RKO (cell line): ENCODE data around the gene RPH3AL.
"Not testable (repeated sequence)": the region's sequence is repeated elsewhere in the genome, so short reads cannot be mapped to it uniquely, and the experiment has no call there.

Experiments used
- DNase-seq: peaks from one replicate; pipeline ENCODE4 v3.0.0-alpha.2; 2016; ENCODE audit warnings: low spot score

The RPH3AL gene

DNA sequence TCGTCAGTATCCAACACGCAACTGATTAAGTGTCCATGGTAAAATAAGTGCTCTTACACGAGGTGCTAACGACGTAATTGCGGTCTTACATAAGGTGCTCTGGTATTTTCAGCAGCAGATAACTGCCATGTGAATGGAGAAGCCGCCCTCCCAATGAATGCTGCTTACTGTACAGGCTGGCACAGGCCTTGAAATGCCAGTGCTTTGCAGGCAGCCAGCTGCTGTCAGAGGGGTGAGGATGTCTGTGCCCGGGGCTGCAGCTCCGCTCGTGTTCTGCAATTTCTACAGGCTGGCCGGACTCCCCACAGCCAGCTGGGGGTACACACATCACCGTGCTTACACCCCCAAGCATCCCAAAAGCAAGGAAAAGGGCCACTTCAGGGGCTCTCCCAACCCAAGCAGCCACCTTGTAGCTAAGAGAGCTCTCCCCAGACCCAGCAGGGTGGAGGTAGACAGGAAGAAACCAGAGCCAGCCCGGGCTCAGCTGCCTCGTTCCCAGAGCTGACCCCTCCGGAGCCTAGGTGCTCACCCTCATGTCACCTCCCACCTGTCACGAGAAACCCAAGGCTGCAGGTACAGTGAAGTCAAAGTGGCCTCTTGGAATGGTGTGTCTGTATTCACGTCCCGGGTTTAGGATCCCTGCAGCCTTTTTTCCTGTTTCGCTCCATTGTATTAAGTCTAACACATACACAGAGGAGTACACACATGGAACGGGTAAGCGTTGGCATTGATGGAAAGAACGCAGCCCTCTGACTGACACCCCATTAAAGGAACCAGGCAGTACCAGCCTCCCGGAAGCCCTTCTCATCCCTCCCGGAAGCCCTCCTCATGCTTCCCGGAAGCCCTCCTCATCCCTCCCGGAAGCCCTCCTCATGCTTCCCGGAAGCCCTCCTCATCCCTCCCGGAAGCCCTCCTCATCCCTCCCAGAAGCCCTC is 27.2 kb upstream of the RPH3AL start:
- no peak for DNase-seq

DNA sequence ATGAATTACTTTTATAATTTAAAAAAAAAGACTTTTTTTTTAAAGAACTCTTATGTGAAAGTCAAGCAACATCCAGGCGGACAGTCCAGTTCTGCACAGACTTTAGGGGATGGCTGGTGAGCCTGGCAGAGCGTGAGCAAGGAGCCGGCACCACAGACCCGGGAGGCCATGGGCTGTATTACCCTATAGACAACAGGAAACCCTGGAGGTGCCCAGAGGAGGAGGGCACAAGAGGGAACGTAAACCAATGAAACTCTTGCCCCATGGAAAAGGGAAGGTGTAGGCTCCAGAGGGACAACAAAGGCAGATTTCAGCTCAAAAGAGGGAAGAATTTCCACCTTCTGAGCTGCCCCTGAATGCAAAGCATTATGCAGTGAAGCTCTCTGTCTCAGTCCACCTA is 25.5 kb upstream of the RPH3AL start:
- DNase-seq = no peak

DNA sequence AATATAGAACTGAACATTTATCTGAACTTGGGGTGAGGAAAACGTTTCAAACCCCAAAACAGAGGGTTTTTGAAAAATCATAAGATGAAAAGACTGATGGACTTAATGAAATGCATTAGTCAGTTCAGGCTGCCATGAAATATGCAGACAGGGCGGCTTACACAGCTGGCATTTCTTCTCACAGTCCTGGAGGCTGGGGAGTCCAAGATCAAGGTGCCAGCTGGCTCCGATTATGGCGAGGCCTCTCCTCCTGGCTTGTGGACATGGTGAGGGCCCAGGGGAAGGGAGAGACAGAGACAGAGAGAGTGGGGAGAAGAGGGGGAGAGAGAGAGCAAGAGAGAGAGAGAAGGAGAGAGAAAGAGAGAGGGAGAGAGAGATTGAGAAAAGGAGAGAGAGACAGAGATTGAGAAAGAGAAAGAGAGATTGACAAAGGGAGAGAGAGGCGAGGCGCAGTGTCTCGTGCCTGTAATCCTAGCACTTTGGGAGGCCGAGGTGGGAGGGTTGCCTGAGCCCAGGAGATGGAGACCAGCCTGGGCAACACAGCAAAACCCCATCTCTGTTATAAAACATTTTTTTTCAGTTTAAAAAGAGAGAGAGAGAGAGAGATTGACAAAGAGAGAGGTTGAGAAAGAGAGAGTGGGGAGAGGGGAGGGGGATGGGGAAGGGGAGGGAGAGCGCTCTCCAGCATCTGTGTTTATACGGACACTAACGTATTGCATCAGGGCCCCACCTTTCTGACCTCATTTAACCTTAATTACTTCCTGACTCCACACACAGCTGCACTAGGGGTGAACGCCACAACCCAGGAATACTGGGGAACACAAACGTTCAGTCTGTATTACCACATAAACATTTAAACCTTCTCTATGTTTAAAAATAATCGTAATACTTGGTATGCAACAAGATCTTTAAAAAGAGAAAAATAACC is 24.6 kb upstream of the RPH3AL start:
- no peak for DNase-seq

DNA sequence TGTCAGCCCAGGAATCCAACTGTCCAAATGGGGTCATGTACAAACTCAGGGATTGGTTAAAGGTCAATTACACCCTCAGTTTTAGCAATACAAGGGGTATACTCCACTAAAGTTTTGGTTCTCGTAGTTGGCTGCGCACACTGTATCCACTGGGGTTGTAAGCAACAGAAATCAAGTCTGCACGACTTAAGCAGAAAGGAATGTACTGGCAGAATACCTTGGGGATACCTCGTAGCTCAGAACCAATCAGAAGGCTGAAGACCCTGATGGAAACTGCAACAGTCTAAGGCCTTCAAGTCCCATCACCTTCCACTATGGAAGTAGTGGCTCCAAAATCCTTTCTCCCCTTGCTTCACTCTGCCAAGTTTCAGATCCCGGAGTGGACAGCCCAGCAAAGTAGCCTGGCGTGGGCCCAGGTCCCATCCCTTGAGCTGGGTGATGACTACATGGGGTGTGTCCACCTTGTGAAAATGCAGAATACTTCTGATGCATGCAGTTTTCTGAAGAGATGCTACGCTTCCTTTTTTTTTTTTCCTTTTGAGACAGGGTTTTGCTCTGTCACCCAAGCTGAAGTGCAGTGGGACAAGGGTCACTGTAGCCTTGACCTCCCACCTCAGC is 21.1 kb upstream of the RPH3AL start:
- no peak for DNase-seq

DNA sequence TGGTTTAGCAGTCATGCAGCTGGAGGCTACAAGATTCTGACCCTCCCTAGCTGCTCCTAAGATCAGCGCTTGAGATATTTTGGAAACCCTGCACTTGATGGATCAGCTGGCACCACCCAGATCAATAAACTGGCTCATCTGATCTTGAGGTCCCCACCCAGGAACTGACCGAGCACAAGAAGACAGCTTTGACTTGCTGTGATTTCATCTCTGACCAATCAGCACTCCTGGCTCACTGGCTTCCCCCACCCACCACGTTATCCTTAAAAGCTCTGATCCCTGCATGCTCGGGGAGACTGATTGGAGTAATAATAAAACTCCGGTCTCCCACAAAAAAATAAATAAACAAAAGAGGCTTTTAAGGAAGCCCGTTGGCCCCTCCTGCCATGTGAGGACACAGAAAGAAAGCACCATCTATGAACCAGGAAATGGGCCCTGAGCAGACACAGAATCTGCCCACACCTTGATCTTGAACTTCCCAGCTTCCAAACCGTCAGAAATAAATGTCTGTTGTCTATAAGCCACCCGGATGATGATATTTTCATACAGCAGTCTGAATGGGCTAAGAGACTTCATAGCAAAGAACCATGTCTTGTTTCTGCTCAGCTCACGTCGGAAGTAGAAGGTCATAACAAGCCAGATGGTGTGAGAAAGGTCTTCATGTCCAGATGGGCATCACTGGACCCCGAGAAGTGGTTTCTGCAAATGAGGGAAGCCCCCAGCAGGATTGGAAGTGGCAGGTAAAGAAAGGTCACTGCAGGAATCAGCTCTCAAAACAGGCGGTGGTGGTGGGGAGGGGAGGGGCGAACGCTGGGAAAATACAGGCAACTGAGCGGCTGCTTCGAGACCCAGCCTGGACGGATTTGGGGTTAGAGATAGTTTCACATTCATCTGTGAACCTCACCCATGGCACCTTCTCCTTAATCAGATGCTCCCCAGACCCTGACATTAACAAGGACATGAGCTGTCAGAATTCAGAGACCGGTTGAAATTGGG is 19.8 kb upstream of the RPH3AL start:
- no peak for DNase-seq

DNA sequence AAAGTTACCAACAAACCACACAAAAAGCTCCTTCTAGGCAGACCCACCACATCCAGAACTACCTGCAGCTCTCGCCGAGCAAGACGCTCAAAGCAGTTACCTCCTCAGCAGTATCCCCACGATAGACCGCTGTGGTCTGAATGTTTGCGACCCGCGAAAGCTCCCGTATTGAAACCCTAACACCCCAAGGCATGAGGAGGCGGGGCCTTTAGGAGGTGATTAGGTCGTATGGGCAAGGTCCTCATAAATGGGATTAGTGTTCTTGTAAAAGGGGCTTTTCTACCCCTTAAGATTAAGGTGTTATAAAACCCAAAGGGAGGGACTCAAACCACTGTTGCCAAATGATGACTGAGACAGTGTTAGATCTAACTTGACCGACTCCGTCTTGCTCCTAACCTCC is 19.0 kb upstream of the RPH3AL start:
- DNase-seq = no peak

DNA sequence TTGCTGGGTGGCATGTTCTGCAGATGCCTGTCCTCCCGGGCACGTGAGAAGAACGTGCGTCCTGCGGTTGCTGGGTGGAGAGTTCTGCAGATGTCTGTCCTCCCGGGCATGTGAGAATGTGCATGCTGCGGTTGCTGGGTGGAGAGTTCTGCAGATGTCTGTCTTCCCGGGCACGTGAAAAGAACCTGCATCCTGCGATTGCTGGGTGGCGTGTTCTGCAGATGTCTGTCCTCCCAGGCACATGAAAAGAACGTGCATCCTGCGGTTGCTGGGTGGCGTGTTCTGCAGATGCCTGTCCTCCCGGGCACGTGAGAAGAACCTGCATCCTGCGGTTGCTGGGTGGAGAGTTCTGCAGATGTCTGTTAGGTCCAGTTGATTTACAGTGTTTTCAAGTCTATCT is 15.0 kb upstream of the RPH3AL start:
- not testable (repeated sequence) for DNase-seq

DNA sequence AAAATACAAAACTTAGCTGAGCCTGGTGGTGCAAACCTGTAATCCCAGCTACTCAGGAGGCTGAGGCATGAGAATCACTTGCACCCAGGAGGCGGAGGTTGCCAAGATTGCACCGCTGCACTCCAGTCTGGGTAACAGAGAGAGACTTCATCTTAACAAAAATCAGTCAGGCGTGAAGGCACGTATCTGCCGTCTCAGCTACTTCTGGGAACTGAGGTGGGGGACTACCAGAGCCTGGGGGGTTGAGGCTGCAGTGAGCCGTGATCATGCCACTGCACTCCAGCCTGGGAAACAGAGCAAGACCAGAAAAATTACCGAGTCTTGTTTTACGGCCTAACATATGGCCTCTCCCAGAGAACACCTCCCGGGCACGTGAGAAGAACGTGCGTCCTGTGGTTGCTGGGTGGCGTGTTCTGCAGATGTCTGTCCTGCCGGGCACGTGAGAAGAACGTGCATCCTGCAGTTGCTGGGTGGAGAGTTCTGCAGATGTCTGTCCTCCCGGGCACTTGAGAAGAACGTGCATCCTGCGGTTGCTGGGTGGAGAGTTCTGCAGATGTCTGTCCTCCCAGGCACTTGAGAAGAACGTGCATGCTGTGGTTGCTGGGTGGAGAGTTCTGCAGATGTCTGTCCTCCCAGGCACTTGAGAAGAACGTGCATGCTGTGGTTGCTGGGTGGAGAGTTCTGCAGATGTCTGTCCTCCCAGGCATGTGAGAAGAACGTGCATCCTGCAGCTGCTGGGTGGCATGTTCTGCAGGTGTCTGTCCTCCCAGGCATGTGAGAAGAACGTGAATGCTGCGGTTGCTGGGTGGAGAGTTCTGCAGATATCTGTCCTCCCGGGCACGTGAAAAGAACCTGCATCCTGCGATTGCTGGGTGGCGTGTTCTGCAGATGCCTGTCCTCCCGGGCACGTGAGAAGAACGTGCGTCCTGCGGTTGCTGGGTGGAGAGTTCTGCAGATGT is 14.3 kb upstream of the RPH3AL start:
- not testable (repeated sequence) for DNase-seq

DNA sequence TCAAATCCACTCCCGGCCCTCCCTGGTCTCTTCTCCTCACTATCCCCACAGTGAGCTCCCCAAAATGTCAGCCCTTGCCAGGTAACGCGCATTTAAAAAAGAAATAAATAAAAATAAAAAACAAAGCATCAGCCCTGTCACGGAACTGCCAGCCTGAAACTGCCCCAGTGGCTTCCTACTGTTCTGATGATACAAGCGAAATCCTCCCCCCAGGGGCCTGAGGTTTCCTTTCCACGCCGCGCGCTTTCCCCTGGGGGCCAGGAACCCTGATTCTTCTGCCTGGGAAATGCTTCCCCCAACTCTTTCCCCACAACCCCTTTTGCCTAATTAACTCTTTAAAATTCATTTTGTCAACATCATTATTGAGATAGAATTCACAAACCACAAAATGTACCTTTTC is 12.2 kb upstream of the RPH3AL start:
- no peak for DNase-seq

DNA sequence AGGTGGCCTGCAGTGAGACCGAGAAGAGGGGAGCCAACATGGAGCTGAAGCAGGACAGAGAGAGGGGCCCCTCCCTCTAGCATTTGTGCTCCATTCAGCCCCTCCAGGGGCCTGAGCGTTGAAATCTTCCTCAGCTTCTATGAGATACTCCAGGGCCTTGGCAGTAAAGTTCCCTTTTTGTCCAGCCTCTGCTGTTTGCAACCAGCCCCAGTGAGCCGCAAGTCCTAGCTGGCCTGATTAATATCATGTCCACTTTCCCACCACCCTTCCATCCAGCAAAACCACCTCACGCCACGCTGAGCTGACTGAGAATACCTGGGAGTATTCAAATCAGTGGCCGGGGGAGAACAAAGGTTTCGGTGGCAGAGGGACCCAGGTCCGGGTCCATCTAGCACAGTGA is 11.7 kb upstream of the RPH3AL start:
- DNase-seq = no peak

DNA sequence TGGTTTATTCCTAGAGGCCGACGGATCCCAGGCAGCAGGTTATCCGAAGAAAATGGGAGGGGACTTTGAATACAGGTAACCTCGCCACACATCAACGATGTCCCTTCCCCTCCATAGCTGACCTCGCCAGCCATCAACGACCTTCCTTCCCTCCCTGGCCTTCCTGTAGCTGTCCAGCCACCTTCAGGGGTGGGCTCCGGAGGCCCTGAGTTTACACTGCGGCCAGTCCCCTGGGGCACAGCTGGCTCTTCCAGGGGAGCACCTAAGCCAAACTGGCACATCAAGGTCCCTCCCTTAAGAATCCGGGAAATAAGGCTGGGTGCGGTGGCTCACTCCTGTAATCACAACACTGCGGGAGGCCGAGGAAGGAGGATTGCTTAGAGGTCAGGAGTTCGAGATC is 10.1 kb upstream of the RPH3AL start:
- no peak for DNase-seq

DNA sequence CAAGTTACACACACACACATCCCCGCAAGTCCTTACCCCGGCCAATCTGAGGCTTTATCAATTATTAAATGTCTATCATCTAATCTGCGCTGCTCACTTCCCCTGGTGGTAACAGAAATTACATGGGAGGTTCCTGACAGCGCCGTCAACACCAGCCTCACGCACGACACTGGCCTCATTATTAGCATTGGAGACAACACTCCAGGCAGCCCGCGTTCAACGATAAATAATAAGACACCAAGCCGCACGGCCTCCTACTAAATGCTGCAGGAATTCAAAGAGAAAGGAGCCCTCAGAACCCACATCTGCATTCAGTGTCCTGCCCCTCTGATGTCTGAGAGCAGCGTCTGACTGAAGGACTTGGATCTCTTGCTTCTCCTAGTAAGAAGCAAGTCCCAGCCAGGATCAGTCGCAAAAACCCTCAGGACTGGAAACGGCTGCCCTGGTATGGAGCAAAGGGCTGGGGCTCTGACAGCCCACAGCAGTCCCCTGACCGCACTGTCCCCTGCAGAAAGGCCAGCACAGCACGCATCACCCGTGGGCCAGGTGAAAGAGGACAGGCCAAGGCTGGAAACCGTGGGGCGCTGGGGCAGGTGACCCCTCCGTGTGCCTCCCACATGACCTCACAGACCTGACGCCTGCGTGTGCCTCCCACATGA is 7.6 kb upstream of the RPH3AL start:
- DNase-seq = no peak

DNA sequence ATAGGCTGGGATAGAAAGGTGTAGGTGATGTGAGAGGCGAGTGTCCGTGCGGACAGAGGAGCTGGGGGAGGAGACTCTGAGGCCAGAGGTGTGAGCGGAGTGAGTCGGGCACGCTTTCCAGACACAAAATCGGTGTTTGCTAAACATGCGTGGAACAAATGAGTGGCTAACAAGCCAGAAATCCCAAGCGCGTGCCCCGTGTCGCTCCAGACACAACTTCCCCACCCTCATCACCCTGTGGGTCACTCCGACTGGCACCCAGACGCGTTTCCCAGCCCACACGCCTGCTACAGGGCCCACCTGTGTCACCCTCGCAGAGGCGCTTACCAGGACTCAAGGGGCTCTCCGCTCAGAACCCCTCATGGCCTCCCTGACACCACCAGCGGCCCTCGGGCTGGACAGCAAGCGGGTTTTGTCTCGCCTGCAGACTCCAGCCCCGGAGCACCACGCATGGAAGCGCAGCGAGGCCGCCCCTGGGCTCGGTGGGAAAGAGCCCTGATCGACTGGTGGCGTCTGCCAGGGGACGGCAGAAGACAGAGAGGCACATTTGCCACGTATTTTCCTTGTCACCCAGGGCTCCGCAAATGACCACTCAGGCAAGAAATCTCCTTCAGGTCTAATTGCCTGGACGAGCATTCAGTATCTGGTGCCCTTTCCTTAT is 6.0 kb upstream of the RPH3AL start:
- DNase-seq = no peak

DNA sequence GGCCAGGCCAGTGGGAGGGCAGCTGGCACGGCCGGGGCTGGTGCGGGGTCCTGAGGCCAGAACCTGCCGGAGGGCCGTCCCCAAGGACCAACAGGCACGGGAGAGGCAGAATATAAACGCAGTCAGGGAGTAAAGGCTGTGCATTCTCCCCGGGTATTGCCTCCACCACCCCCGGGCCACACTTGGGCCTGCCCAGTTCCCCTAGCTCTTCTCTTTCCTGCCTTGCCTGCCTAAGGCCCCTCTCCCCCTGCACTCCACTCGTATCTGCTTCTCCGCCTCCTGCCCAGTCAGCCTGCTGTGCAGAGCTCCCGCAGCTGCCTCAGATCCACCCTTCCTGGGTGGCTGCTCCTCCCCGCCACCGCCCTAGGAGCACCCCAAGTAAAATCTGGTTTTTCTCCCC is 5.0 kb upstream of the RPH3AL start:
- no peak for DNase-seq

DNA sequence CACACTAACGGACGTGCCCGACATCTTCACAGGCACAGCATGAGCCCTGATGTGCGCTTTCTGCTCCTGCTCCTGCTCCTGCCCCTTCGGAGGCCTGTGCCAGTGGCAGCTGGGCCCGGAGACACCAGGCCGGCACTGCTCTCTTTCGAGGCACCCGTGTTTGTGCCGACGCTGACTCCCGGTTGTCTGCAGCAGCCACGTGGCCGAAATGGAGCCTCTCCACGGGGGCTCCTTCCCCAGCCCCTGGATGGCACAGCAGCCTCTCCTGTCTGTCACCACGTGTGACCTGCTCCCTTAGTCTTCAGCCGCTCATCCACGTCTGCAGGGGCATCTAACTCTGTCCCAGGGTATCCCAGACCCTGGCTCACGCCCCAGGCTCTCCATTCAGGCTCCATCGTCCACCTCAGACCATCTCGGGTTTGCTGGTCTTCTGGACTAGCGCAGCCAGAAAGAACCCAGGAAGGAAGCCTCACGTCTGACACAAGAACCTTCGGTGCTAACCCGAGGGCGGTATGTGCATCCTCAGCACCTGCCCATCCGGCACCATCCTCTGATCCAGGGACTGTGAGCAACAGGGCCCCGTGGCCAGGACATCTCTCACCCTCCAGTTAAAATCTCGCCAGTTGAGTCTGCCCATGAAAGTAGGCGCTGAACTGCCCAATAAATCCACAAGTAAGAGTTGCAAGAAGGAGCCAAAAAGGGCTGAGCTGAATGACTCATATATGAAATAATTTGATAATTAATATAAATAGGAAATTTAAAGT is 4.2 kb upstream of the RPH3AL start:
- DNase-seq = no peak

DNA sequence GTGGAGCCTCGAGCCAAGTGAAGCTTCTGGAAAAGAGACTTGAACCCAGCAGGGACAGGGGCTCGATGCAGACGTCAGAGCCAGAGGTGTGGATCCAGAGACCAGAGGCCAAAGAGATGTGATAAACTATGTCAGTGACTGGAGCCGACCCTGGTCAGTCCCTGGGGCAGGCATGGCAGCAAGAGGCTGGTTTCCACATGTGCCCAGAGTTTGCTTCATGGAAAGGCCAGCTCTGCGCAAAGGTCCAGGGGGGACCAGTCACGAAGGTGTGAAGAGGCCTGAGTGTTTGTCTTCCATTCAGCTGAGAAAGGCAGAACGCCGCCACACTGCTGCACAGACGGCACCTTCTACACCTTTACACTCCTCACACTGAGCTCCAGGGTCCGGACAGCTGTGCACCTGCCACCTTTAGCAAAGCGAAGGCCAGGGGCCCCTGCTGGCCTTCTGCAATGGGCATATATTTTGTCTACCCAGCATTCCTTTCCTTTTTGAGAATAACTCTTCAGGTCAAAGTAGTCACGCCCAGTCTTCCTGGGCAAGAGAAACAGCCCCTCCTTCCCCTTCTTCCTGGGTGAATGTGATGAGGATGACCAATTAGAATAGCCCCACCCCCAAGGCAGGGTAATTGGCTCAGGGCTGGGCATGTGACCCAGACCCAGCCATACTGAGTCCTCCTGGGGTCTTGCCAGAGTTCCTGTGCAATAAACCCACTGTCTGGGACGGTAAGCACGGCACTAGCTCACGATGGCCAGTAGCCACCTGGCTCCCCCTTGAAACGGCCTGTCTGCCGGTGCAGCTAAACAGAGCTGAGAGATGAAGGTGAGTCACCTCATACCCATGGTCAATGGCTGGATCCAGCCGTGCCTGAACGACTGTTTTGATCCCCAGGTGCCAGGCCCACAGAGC is 2.3 kb upstream of the RPH3AL start:
- no peak for DNase-seq

DNA sequence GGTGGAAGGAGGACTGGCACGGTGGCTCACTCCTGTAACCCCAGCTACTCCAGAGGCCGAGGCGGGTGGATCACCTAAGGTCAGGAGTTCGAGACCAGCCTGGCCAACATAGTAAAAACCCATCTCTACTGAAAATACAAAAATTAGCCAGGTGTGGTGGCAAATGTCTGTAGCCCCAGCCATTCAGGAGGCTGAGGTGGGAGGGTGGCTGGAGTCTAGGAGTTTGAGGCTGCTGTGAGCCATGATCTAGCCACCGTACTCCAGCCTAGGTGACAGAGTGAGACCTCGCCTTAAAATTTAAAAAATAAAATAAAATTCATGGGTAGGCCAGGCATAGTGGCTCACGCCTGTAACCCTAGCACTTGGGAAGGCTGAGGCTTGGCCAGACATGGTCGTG is 1.2 kb upstream of the RPH3AL start:
- DNase-seq = no peak
